A673 (cell line): ENCODE results near the gene PSMF1.

ENCODE experiments used
- EZH2 ChIP-seq: fragments of 200-600 bp; sonication (generic); IDR thresholded peaks from 2 replicates; pipeline ENCODE4 v1.6.1; 2017; ENCODE audit warnings: borderline replicate concordance, low read depth, mild to moderate bottlenecking, mixed read lengths, antibody characterized with exemption, low read length; ENCODE audit not compliant: poor library complexity, severe bottlenecking
- TF ChIP-seq, protein P1 (sequence below): fragments of 300-800, 200-600 bp; sonication (generic); conservative IDR thresholded peaks from 2 replicates; pipeline ENCODE4 v1.5.1; 2017; ENCODE audit warnings: low read depth, mild to moderate bottlenecking, antibody characterized with exemption, low read length, moderate library complexity, mixed read lengths

- TF ChIP-seq EZH2, result no peak
- TF ChIP-seq, protein P1, sequence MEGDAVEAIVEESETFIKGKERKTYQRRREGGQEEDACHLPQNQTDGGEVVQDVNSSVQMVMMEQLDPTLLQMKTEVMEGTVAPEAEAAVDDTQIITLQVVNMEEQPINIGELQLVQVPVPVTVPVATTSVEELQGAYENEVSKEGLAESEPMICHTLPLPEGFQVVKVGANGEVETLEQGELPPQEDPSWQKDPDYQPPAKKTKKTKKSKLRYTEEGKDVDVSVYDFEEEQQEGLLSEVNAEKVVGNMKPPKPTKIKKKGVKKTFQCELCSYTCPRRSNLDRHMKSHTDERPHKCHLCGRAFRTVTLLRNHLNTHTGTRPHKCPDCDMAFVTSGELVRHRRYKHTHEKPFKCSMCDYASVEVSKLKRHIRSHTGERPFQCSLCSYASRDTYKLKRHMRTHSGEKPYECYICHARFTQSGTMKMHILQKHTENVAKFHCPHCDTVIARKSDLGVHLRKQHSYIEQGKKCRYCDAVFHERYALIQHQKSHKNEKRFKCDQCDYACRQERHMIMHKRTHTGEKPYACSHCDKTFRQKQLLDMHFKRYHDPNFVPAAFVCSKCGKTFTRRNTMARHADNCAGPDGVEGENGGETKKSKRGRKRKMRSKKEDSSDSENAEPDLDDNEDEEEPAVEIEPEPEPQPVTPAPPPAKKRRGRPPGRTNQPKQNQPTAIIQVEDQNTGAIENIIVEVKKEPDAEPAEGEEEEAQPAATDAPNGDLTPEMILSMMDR, result no peak
Measured at GRCh38 chr20:1203630-1204029, 85.2 kb downstream of the PSMF1 start.
